ENCODE results near the gene KCNMA1.

KCNMA1 gene

GRCh38 chr10:77099136-77099535 is 538.5 kb downstream of the KCNMA1 start:
- no peak for DNase-seq (ENCODE audit: low read depth in 1 of 2, low spot score in 1 of 2)

- no peak for DNase-seq (ENCODE audit: low read depth in 1 of 2, low spot score in 1 of 2)
These were observed 540.0 kb downstream of the KCNMA1 start for GRCh38 chr10:77097625-77098024.

GRCh38 chr10:77093126-77093525 is 544.5 kb downstream of the KCNMA1 start:
- no peak for DNase-seq (ENCODE audit: low read depth in 1 of 2, low spot score in 1 of 2)

- no peak for DNase-seq (ENCODE audit: low read depth in 1 of 2, low spot score in 1 of 2)
These were observed 545.9 kb downstream of the KCNMA1 start for GRCh38 chr10:77091597-77092165.

GRCh38 chr10:77090381-77091356 is 546.9 kb downstream of the KCNMA1 start:
- DNase-seq (ENCODE audit: low read depth in 1 of 2, low spot score in 1 of 2), result no peak

GRCh38 chr10:77087366-77087765 is 550.2 kb downstream of the KCNMA1 start:
- no peak for DNase-seq (ENCODE audit: low read depth in 1 of 2, low spot score in 1 of 2)

- no peak for DNase-seq (ENCODE audit: low read depth in 1 of 2, low spot score in 1 of 2)
These were observed 551.5 kb downstream of the KCNMA1 start for GRCh38 chr10:77086081-77086480.

- no peak for DNase-seq (ENCODE audit: low read depth in 1 of 2, low spot score in 1 of 2)
These were observed 552.3 kb downstream of the KCNMA1 start for GRCh38 chr10:77085344-77085743.

- no peak for DNase-seq (ENCODE audit: low read depth in 1 of 2, low spot score in 1 of 2)
These were observed 553.0 kb downstream of the KCNMA1 start for GRCh38 chr10:77084431-77085144.

GRCh38 chr10:77082601-77083252 is 554.9 kb downstream of the KCNMA1 start:
- DNase-seq (ENCODE audit: low read depth in 1 of 2, low spot score in 1 of 2), result no peak

GRCh38 chr10:77081481-77081891 is 556.1 kb downstream of the KCNMA1 start:
- no peak for DNase-seq (ENCODE audit: low read depth in 1 of 2, low spot score in 1 of 2)

- no peak for DNase-seq (ENCODE audit: low read depth in 1 of 2, low spot score in 1 of 2)
These were observed 557.1 kb downstream of the KCNMA1 start for GRCh38 chr10:77080361-77081027.

- DNase-seq (ENCODE audit: low read depth in 1 of 2, low spot score in 1 of 2), result no peak
These were observed 557.9 kb downstream of the KCNMA1 start for GRCh38 chr10:77079592-77080300.

- DNase-seq (ENCODE audit: low read depth in 1 of 2, low spot score in 1 of 2), result no peak
These were observed 560.2 kb downstream of the KCNMA1 start for GRCh38 chr10:77077316-77077945.

- DNase-seq (ENCODE audit: low read depth in 1 of 2, low spot score in 1 of 2), result no peak
These were observed 561.7 kb downstream of the KCNMA1 start for GRCh38 chr10:77075926-77076325.

- no peak for DNase-seq (ENCODE audit: low read depth in 1 of 2, low spot score in 1 of 2)
These were observed 563.4 kb downstream of the KCNMA1 start for GRCh38 chr10:77074104-77074624.

GRCh38 chr10:77073663-77073960 is 564.0 kb downstream of the KCNMA1 start:
- no peak for DNase-seq (ENCODE audit: low read depth in 1 of 2, low spot score in 1 of 2)

GRCh38 chr10:77072836-77073662 is 564.6 kb downstream of the KCNMA1 start:
- DNase-seq (ENCODE audit: low read depth in 1 of 2, low spot score in 1 of 2), result no peak

GRCh38 chr10:77072361-77072835 is 565.2 kb downstream of the KCNMA1 start:
- DNase-seq (ENCODE audit: low read depth in 1 of 2, low spot score in 1 of 2), result no peak

Data from activated T-helper 1 cell treated with anti-CD3 and anti-CD28 coated beads, Interleukin-2, amount 50 U/mL, for 16 hours (primary cell).